GM23338 (cell line): ENCODE data around the gene APBB1. TPM values are rescaled to one million over a fixed set of nuclear protein-coding genes. Genes with fewer than 3 reads are reported as not detected.

Experiments
- ATAC-seq: fragments of 200-7000 bp; cut with Tn5 transposase; 3 replicates; pipeline ENCODE4 v1.9.1; 2020
- DNase-seq: peaks from one replicate; pipeline ENCODE4 v3.0.0-alpha.2; 2015; ENCODE audit warnings: low spot score
- H2AFZ ChIP-seq: fragments of 200-600 bp; sonication (generic); 2 replicates; pipeline ENCODE4 v1.8.0; 2016; ENCODE audit warnings: antibody characterized with exemption, mild to moderate bottlenecking, moderate library complexity
- H3F3A ChIP-seq: fragments of 200-600 bp; sonication (generic); replicated peaks from 2 replicates; pipeline ENCODE4 v1.8.0; 2017; ENCODE audit warnings: antibody characterized with exemption, mixed run types, low read depth
- H3K27ac ChIP-seq: fragments of 200-600 bp; sonication (generic); 2 replicates; pipeline ENCODE4 v1.6.1; 2016; ENCODE audit warnings: low read depth
- H3K27me3 ChIP-seq: fragments of 200-600 bp; sonication (generic); 2 replicates; pipeline ENCODE4 v1.8.0; 2016; ENCODE audit warnings: mild to moderate bottlenecking, mixed run types, moderate library complexity; ENCODE audit not compliant: insufficient read depth
- H3K36me3 ChIP-seq: fragments of 200-600 bp; sonication (generic); 2 replicates; pipeline ENCODE4 v1.8.0; 2016; ENCODE audit warnings: mild to moderate bottlenecking; ENCODE audit not compliant: insufficient read depth
- H3K4me1 ChIP-seq: fragments of 200-600 bp; sonication (generic); 2 replicates; pipeline ENCODE4 v1.8.0; 2016; ENCODE audit warnings: mild to moderate bottlenecking, moderate library complexity; ENCODE audit not compliant: insufficient read depth
- H3K4me2 ChIP-seq: fragments of 200-600 bp; sonication (generic); 2 replicates; pipeline ENCODE4 v1.7.1; 2017; ENCODE audit warnings: mixed run types
- H3K4me3 ChIP-seq: fragments of 200-600 bp; sonication (generic); 2 replicates; pipeline ENCODE4 v1.6.1; 2016; ENCODE audit warnings: mixed run types
- H3K79me2 ChIP-seq: fragments of 200-600 bp; sonication (generic); replicated peaks from 2 replicates; pipeline ENCODE4 v1.8.0; 2017; ENCODE audit warnings: mild to moderate bottlenecking; ENCODE audit not compliant: insufficient read depth
- H3K9me2 ChIP-seq: fragments of 200-600 bp; sonication (generic); 2 replicates; pipeline ENCODE4 v1.8.0; 2017; ENCODE audit not compliant: insufficient read depth
- H4K20me1 ChIP-seq: fragments of 200-600 bp; sonication (generic); replicated peaks from 2 replicates; pipeline ENCODE4 v1.8.0; 2017; ENCODE audit warnings: mild to moderate bottlenecking; ENCODE audit not compliant: insufficient read depth
- H3K27ac Mint-ChIP-seq: 2 replicates; pipeline ENCODE4 v1.8.0; 2020; ENCODE audit warnings: inconsistent platforms, mild to moderate bottlenecking, moderate library complexity, mixed read lengths
- H3K27me3 Mint-ChIP-seq: 3 replicates; pipeline ENCODE4 v1.8.0; 2022; ENCODE audit warnings: low read depth, mild to moderate bottlenecking, moderate library complexity, mixed read lengths, inconsistent platforms; ENCODE audit not compliant: insufficient read depth, poor library complexity
- H3K36me3 Mint-ChIP-seq: 3 replicates; pipeline ENCODE4 v1.8.0; 2021; ENCODE audit warnings: low read depth, mild to moderate bottlenecking, inconsistent platforms, moderate library complexity, mixed read lengths
- H3K4me1 Mint-ChIP-seq: 3 replicates; pipeline ENCODE4 v1.8.0; 2020; ENCODE audit warnings: mild to moderate bottlenecking, inconsistent platforms, mixed read lengths
- H3K4me3 Mint-ChIP-seq: 3 replicates; pipeline ENCODE4 v1.8.0; 2021; ENCODE audit warnings: moderate library complexity, mild to moderate bottlenecking, inconsistent platforms, mixed read lengths
- H3K9me3 Mint-ChIP-seq: 3 replicates; pipeline ENCODE4 v1.8.0; 2020; ENCODE audit warnings: moderate library complexity, mild to moderate bottlenecking, inconsistent platforms, mixed read lengths
- CREB1 ChIP-seq: fragments of 250-450 bp; sonication (Bioruptor Pico); IDR thresholded peaks from 2 replicates; pipeline ENCODE4 v1.5.0; 2020; ENCODE audit warnings: low read depth, mild to moderate bottlenecking, moderate library complexity
- EZH2 ChIP-seq: fragments of 200-600 bp; sonication (generic); IDR thresholded peaks from one replicate; pipeline ENCODE4 v1.8.0; 2017; ENCODE audit warnings: antibody characterized with exemption, mild to moderate bottlenecking, low read depth; ENCODE audit not compliant: unreplicated experiment
- EZH2phosphoT487 ChIP-seq: fragments of 200-600 bp; sonication (generic); IDR thresholded peaks from one replicate; pipeline ENCODE4 v1.8.1; 2018; ENCODE audit warnings: antibody characterized with exemption; ENCODE audit not compliant: unreplicated experiment
- JUNB ChIP-seq: IDR thresholded peaks from one replicate; pipeline ENCODE4 v1.6.1; 2016; ENCODE audit warnings: antibody characterized with exemption; ENCODE audit not compliant: unreplicated experiment
- REST ChIP-seq: IDR thresholded peaks from one replicate; pipeline ENCODE4 v1.6.1; 2018; ENCODE audit warnings: antibody characterized with exemption; ENCODE audit not compliant: unreplicated experiment
- STAT1 ChIP-seq: IDR thresholded peaks from one replicate; pipeline ENCODE4 v1.6.1; 2016; ENCODE audit warnings: antibody characterized with exemption; ENCODE audit not compliant: unreplicated experiment
- ZNF114 ChIP-seq: fragments of 250-450 bp; sonication (Bioruptor Pico); IDR thresholded peaks from 2 replicates; pipeline ENCODE4 v1.5.0; 2020; ENCODE audit warnings: mild to moderate bottlenecking, moderate library complexity
- ZNF331 ChIP-seq: fragments of 250-450 bp; sonication (Bioruptor Pico); IDR thresholded peaks from 2 replicates; pipeline ENCODE4 v1.5.0; 2020; ENCODE audit warnings: low read depth, mild to moderate bottlenecking, moderate library complexity
- ZNF462 ChIP-seq: fragments of 250-450 bp; sonication (Bioruptor Pico); IDR thresholded peaks from 2 replicates; pipeline ENCODE4 v1.5.0; 2020; ENCODE audit warnings: mild to moderate bottlenecking, moderate library complexity
- polyA plus RNA-seq: library from polyadenylated mRNA; unstranded; fragments of >200 nt; fragmentation: Nextera tagmentation; extraction: Ambion mirVana; gene quantifications from 2 replicates; pipeline ENCODE4 v1.2.1, GENCODE V29; 2016
- total RNA-seq: library from RNA; depleted of rRNA; stranded (reverse); fragments of >200 nt; shearing (Covaris generic); gene quantifications from 2 replicates; pipeline ENCODE4 v1.2.3, GENCODE V29; 2014

The APBB1 gene
- total and polyA plus RNA-seq, 2 experiments from 2014 or later: 10.6 to 24.7 TPM

- TF ChIP-seq REST (no peak), EZH2phosphoT487 (no peak), CREB1 (no peak), JUNB (no peak), STAT1 (no peak), EZH2 (no peak)
These were observed 23.3 kb downstream of the APBB1 start (continued) for GRCh38 chr11:6395470-6396060.

- Mint-ChIP-seq H3K27ac (no peak overlapping the region), H3K4me3 (no peak overlapping the region), H3K4me1 (peaks cover 6% of the 10 kb centered on the region), H3K9me3 (no peaks in the 10 kb centered on the region), H3K36me3 (no peaks in the 10 kb centered on the region), H3K27me3 (peaks cover 10% of the 10 kb centered on the region)
- Histone ChIP-seq H3K79me2 (no peaks in the 10 kb centered on the region), H3F3A (no peaks in the 10 kb centered on the region), H3K4me3 (no peak overlapping the region), H3K27me3 (peaks cover 6% of the 10 kb centered on the region; the same call in 1 of the 2 replicates), H2AFZ (no peak overlapping the region), H3K9me2 (no peaks in the 10 kb centered on the region), H3K4me1 (peaks cover 7% of the 10 kb centered on the region), H4K20me1 (no peaks in the 10 kb centered on the region), H3K36me3 (no peaks in the 10 kb centered on the region), H3K27ac (no peak overlapping the region), H3K4me2 (no peak overlapping the region)
- ATAC-seq (no peak), DNase-seq (no peak)
- no peak for TF ChIP-seq CREB1
- TF ChIP-seq EZH2: no peak
- no peak for TF ChIP-seq REST
- no peak for TF ChIP-seq ZNF114 (CRISPR knock-in tag)
- no peak for TF ChIP-seq ZNF462
- no peak for TF ChIP-seq ZNF331 (CRISPR knock-in tag)
These were observed 24.8 kb downstream of the APBB1 start for GRCh38 chr11:6393989-6394670.
